Fibroblast of peridontal ligament (primary cell): ENCODE measurements around the gene SMYD2.

Experiments
- DNase-seq: peaks from one replicate; pipeline ENCODE4 v3.0.0-alpha.2; 2010; ENCODE audit errors: extremely low read depth

SMYD2 gene

DNA sequence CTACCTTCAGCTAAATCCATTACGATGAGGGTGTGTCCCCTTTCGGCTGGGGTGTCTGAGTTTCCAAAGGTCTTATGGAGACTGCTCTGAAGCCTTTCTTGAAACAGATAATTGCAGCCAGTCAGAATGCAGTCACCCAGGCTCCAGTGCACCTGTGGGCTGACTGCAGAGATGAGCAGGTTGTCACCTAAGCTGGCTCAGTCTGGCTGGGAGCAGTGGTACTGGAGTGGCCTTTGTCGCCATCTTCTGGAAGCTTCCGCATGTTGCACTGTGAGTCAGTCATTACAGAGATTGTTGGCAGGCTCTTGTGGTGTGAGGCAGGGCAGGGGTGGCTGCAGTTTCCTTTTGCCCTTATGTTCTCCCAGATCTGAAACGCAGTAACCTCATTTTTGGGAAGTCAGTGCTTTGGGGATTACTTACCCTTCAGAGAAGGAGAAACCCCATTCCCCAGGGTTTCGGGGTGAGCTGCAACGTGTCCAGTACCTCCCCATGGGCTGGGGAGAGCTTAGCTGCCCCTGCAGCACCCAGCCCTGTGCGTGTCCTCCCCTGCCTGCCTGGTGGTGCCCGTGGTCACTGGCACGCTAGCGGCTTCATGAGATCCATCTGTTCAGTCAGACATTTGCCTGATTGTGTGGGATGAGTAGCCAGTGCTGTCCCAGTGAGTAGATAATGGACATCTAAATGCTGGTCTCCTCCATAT, 48.0 kb downstream of the SMYD2 start:
- peak; percentile 84 for DNase-seq

DNA sequence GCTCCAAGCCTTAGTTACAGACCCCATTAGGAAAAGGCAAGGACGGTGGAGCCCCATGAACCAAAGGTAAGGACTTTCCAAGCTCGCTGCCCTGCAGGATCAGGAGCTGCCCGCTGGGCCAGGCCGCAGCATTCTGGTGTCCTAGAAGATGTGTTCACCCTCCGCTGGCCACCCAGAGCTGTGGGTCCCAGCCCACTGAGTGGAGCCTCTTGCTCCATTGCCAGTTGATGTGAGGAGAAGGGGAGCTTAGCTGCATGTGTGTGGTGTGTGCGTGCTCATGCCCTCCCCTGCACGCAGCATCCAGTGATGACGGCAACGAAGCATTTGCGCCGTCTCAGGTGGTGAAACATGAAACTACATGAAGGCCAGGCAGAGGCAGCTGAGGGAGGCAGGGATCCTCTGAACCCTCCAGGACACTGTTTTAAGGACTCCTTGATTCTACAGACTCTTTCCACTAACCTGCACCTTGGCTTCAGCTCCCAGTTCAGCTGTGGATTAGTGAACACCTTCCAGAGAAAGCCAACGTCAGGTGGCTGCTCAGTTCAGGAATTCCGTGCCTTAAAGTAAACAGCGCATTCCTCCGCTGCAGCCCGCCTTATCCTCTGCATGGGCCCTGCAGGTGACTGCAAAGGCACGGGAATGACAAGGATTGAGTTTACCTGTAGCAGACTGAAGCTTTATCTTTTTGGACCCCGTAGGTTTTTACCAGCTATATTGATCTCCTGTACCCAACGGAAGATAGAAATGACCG, 48.7 kb downstream of the SMYD2 start:
- no peak for DNase-seq

DNA sequence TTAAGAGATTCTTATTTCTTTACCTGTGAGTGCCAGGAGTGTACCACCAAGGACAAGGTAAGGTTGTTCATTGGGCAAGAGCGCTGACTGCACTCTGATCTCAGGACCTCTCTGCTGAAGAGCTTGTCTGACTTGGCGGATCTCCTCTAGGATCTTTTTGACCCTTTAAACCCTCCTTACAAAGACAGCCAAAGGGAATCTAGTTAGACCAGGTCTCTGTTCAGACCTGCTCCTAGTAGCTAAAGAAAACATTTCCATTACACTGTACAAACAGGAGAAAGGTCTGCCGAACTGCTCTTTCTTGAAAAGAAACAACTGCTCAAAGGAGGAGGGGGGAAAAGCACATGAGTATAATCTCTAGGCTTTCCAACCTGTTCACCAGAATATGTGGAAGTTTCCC, 49.3 kb downstream of the SMYD2 start:
- no peak for DNase-seq

DNA sequence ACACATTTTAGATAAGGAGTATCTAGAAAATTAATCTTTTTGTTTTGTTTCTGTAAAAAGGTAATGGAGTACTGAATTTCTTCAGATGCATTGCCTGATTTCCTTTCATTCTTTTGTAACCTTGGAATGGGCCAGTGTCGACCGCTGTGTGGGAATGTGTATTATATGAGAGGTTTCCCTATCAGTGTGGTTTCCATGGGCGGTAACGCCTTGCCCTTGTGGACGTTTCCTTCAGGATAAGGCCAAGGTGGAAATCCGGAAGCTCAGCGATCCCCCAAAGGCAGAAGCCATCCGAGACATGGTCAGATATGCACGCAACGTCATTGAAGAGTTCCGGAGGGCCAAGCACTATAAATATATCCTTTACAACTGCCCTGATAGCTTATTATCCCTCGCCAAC, 49.8 kb downstream of the SMYD2 start:
- DNase-seq, result no peak

DNA sequence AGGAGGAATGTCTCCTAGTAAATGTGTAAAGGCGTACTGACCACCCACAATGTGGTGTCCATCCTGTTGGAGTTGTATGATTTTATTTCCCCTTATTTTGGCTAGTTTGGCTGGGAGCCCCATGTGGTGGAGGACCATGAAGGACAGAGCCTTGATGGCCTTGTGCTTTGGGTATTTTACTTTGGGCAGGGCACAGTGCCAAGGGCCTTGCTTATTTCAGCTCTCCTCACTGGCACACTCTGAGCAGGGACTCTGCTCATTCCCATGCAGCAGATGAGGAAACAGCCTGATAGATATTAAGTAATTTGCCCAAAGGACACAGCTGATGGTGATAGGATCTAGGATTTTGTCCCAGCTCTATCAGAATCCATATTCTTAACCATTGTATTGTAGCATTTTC, 50.2 kb downstream of the SMYD2 start:
- no peak for DNase-seq

DNA sequence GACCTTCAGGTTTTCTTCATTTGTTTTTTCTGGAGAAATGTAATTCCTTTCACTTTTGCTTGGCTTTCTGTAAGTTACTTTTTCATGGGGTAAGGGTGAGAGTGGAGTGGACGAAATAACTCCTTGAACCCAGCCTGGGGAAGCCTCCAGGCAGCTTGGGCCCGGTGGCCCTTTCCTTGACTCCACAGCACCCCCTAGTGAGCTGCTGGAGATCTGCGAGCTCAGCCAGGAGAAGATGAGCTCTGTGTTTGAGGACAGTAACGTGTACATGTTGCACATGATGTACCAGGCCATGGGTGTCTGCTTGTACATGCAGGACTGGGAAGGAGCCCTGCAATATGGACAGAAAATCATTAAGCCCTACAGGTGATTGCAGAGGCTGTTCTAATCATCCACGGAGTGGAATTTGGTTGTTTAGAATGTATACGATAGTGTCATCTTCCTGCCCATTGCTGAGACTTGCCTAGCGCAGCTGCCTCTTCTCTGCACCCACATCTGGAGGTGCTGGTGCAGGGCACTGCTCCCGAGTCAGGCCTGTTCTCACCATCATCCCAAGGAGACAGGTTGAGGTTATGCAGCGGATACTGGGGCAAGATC, 51.0 kb downstream of the SMYD2 start:
- peak; percentile 30 for DNase-seq

DNA sequence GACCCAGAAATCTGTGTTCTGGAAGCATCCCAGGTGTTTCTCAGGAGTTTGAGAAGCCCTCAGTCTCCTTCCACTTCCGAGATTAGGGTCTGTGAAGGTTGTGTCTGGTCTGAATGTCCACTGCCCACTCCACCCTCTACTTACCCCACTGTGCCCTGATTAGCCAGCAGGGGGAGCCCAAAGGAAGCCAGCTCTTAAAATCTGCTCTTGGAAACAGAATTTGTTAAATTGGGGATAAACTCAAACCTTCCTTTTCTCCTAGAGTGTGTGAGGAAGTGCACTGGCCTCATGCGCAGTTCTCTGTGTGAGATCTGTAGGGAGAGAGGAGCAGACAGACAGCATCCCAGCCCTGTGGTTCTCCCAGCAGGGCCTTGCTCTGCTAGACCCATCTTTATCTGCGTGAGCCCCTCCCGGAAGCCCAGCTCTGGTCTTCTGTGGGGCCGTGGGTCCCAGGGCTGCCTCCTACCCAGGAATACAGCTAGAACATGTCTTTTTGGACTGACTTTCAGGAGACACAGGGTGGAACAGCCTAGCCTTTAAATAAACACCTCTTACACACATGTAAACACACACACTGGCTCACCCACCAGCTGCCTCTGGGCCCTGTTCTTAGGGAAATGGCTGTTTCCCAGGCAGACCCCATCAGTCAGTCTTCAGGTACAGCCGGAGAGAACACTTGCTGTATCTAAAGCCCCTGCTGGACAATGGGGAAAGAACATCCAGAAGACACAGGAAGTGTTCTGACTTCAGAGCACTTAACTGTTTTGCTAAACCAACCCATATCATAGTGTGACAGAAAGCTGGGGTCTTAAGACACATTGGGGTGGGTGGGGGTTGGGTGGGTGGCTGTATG, 52.2 kb downstream of the SMYD2 start:
- peak; percentile 75 for DNase-seq

DNA sequence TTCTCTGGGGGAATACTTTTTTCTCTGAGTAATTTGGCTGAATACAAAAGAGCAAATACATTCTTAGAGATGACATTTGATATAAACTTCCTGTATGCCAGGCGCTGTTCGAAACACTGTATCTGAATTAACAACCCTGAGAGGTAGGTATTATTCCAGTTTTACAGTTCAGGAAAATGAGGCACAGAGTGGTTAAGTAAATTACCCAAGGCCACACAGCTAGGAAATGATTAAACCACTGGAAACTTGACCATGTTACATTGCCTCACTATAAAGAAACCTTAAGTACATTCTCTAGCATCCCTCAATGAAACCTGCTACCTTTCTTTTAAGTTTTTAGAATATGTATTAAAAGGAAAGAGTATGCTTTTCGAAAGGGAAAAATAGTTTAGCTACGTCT, 54.6 kb downstream of the SMYD2 start:
- no peak for DNase-seq

DNA sequence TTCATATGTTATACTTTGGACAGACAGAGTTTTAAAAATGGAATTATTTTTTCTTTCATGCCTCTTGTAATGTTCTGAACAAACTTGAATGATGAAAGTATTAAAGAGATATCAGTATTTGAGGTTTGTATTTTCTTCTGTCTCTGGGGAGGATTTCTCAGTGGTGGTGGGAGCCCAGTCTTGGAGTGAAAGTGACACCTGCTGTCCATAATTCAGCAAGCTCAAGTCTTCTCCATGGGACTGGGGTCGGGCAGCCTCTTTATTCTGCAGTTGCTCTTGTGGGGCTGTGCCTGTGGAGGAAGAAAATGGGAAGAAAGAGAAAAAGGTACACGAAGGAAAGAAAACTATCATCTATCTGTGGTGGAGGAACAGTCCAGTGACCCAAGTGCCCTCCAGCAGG, 56.1 kb downstream of the SMYD2 start:
- no peak for DNase-seq

DNA sequence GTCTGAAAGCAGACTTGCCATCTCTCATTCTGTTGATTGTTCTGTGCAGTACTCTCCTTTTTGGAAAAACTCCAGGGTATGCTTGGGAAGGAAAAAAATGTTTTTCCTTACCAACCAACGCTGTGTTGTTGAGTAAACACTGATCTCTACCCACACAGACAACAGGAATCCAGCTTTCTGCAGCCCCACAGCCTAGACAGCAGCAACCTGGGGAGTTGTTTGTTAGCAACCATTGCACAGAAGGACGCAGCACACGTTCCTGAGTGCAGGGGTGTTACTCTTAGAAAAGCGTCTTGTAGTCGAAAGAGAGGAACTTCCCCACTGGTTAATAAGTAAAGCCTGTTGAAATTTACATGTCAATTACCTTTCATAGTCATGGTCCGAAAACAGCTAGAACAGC, 56.6 kb downstream of the SMYD2 start:
- peak; percentile 59 for DNase-seq

DNA sequence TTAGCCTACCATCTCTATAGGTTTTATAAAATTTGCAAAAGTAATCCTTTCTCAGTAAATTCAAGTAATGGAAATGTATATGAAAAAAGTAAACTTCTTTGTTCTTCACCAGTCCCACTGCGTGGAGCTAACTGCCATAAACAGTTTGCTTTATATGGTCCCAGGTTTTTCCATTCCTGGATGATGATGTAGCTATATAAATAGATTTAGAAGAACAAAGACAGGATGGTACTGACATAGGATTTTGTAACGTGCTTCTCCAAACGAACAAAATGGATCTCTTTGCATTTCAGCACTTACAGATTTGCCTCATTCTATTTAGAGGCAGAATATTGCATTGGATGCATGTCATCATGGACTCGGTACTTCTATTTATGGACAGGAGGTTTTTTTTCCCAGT, 57.3 kb downstream of the SMYD2 start:
- DNase-seq, result no peak

DNA sequence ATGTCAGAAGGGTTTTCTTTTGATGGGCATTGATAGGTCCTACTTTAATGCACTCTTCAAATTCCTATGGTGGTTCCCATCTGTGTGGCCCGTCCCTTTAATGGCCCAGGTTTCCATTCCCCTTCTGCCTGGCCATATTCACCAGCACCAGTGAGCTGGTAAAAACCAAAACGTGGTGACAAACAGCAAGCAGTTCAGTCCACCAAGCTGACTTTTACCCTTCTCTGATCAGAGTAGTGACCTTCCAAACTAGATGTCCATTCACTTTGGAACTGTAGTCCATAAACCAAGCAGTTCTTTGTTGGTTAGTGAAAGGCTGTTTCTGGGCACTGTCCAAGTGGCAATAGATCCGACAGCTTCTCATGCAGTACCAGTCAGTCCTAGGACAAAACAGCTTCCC, 60.5 kb downstream of the SMYD2 start:
- DNase-seq, result no peak

DNA sequence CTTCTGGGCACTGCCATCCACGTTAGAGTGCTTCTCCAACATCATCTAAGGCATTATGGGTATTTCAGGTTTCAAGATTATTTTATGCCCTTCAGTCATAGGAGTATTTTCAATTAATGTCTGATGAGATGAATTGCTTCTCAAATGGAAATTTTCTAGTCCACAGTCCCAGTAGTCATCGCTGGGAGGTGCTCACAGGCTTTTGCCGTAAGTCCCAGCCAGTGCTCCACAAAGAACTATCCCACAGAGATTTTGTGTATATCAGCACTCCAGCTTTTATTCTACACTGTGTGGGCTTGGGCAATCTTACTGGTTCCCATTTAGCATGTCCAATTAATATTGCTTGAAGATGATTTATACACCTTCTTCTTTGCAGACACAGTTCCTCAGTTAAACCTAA, 61.0 kb downstream of the SMYD2 start:
- DNase-seq, result no peak

DNA sequence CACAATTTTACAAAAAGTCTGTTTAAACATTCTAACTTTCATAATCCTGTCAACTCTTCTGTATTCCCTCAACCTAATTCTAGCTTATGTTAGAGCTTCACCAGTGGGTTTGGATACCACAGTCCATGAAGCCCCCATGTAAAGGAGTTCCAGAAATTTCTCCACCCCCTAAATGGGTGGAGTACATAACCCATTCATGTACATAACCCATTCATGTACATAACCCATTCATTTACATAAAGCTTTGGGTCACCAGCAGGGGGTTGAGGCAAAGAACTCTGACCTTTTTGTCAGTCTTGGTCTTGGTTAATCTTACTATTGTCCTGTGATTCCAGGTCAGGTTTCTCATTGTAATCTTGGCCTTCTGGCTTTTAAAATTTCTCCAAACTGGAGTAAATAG, 61.6 kb downstream of the SMYD2 start:
- no peak for DNase-seq

DNA sequence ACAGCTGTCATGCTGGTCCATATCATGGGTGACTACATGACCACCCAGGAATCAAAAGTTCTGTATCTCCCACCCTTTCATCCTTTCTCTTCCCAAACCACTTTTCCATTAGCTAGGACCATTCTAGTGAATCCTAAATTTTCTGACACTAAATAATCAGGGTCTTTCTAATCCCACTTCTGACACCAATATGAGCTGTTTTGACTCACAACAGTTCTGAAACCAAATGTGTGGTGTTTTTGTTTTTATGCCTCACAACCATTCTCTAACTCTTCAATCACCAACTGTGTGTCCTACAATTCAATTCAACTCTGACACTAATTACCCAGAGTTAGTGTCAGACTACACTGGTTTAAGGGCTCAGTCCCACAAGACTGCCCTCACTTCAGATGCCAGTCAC, 63.9 kb downstream of the SMYD2 start:
- no peak for DNase-seq

DNA sequence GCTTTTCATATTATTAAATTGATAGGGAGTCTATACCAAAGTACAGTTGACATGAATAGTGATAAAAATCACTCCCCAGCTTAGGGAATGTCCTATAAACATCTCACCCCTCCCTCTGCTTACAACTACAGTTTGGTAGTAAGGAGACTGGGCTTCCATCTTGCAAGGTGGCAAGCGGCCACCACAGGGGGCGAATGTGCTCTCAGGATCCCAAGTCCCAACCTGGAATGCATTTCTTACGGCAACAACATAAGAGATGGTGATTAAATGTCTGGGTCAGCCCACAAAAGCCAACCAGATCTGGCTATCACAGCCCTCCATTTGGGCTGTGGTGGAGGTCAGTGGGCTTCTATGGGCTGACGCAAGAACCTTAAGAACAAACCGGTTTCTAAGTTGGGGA, 68.0 kb downstream of the SMYD2 start:
- no peak for DNase-seq

DNA sequence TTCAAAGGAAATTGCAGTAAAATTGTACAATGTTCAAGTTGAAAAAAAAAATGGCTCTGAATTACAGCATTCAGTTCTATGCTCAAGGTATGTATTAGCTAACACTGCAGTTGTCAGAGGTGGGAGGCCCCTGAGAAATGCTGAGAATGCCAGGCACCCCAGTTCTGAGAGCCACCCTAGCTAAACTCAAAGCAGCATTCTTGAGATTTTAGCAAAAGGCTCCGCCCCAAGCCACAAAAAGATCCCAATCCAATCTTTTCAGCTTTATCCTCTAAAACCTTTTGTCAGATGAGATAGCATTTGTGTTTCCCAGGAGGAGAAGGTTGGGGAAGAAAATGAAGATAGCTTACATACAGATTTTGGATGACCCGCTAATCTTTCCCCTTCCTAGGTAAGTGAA, 68.8 kb downstream of the SMYD2 start:
- no peak for DNase-seq

DNA sequence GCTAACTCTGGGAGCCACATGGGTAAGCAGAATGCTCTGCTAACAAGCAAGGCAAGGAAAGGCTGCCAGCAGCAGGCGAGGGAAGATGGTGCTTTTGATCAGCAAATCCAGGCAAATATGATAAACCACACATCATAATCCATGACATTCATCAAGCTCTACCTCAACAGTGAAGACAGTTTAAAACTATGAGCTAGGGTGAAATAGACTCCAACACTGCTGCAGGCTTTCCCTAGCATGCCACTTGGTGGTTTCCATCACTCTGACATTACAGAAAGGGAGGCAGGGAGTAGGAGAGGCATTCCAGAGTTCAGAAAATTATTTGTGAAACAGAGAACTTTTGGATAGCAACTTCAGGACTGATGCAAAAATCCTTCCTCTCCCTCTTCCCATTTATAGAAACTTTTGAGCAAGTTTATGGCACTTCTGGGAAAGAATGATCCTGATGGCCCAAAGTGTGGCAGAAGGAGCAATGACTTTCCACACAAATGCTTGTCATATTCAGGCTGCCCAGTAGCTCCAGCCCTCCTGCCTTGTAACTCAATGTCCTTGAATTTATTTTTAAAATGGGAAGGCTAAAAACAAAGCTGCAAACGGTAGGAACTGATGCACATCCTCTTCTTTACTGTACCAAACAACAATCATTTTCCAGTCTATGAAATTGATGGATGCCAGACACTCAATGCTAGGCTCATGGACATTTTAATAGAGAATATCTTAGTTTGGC, 70.8 kb downstream of the SMYD2 start:
- no peak for DNase-seq

DNA sequence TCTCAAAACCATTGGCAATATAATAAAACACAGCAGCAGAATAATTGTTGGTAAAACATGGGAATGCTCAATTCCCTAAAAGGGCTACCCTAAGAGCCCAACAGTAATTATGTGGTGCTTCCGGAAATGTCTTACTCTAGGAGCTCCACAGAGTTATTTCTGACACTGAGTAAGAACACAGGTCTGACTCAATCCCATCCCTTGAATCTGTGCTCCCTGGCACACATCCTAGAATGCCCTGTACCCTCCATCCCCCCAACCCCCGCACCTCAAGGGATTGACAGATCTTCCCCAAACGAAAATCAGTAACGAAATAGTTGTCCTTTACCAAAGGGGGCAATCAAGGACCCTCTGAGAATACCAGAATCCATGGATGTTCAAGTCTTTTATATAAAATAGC, 71.9 kb downstream of the SMYD2 start:
- DNase-seq, result no peak

DNA sequence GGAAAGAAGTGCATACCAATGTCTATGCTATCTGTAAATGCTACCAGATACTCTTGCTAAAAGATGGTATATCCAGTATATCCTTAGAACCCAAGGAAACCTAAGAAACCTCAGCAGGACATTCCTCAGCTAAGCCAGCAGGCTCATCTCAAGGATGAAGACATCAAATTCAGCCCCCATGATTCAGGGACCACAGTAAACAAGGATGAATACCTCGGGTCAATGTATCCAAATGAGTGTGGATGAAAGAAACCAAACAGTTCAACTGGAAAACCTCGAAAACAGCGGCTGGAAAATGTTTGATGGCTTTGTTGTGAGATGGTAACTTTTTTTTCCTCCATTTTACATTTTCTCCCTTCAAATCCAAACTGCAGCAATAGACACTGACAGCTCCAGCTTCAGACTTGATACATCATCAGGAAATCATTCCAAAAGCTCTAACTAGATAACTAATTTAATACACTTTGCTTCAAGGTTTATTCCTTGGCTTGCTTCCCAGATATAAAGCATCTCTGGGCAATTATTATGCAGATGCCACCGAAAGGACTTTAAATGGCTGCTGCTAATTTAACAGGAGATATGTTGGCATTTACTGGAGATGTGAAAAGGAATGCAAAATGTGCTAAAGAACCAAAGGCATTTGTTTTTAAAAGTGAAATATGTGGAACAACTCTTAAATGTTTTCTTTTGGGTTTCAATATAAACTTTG, 73.6 kb downstream of the SMYD2 start:
- DNase-seq, result peak; percentile 20

DNA sequence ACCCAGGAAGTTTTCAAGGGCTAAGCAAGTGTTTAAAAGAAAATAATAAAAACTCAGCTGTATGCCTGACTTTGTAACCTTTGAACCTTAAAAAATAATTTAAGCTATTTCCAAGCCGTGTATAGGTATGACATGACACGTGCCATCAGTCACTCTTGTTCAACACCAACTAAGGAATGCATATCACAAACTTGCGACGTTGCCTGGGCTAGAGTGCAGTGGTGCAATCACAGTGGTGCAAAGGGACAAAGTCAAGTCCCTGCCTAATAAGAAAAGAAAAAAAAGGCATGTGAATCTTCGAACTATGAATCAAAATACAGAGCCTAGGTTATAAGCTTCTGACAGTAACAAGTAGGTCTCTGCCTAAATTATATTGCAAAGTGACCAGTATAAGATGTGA, 79.2 kb downstream of the SMYD2 start:
- no peak for DNase-seq
